Measurements from ENCODE around the gene CCDC187. TPM values are rescaled to one million over a fixed set of nuclear protein-coding genes. Genes with fewer than 3 reads are reported as not detected.
A peak's percentile ranks its signal among the peaks of the same experiment; 100 is the strongest.

The CCDC187 gene
- total RNA-seq, 2 donors from 2014 or later, result 1.3 to 2.3 TPM

DNA sequence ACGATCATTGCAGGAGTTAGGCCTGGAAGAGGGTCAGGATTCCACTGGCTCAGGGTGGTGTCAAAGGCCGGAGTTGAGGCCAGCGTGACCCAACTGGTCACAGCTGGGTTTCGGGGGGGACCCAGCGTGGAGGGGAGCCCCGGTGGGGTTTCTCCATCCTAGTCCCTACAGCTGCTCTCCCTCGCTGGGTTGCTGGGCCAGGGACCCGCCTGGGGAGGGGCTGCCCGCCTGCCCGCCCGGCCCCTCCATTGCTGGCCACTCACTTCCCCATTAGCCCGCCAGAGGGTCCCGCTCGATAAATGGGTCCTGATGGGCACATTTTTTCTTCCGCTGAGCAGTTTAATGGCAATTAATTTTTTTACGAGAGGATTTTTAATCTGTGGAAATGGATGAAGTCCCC, 8.8 kb downstream of the CCDC187 start:
- WGBS, 2 donors, result 83 to 85% methylated on average over 16 of the region's 16 CpGs
- ATAC-seq (no peak), DNase-seq (no peak)
- H3K27me3 ChIP-seq, result no peaks in the 10 kb centered on the region
- no peak overlapping the region for H3K27ac ChIP-seq
- no peak overlapping the region for H3K4me3 ChIP-seq
- no peaks in the 10 kb centered on the region for H3K36me3 ChIP-seq (replicated peaks in 1 of 2; ENCODE audit: insufficient read depth in 1 of 2, low read depth in 2 of 2)
- peaks cover 19% of the 10 kb centered on the region for H3K4me1 ChIP-seq
- no peaks in the 10 kb centered on the region for H3K9me3 ChIP-seq
- TF ChIP-seq CTCF (IDR thresholded peaks at IDR 0.05) (no peak), POLR2A (IDR thresholded peaks at IDR 0.05) (no peak)
- intact Hi-C loops (cut with DNase I), result no loop called here

DNA sequence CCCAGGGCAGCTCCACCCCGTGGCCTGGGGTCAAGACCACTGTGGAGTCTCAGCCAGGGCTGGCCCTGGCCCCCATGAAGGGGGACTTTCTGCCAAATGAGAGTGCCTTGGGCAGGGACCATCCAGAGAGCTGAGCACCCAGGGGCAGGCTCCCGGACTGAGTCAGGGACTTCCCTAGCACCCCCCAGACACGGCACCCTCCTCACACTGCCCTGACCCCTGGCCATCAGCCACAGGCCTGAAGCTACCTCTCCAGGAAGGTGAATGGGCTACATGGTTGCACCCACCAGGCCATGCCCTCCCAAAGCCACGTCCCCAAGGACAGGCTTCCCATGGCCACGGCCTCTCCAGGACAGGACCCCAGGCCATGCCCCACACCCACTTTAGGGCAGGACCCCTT, 9.5 kb downstream of the CCDC187 start:
- no peaks in the 10 kb centered on the region for H3K27me3 ChIP-seq
- H3K27ac ChIP-seq, result no peak overlapping the region
- intact Hi-C loops (cut with DNase I), result no loop called here
- no peaks in the 10 kb centered on the region for H3K36me3 ChIP-seq (replicated peaks in 1 of 2; ENCODE audit: insufficient read depth in 1 of 2, low read depth in 2 of 2)
- H3K9me3 ChIP-seq, result no peaks in the 10 kb centered on the region
- 70 to 81% methylated on average over 2 to 4 of the region's 5 CpGs for whole genome bisulfite sequencing, 2 donors
- no peak for ATAC-seq
- no peak for TF ChIP-seq POLR2A (IDR thresholded peaks at IDR 0.05)
- no peak for TF ChIP-seq CTCF (IDR thresholded peaks at IDR 0.05)
- no peak for DNase-seq
- H3K4me3 ChIP-seq, result no peak overlapping the region
- peaks cover 19% of the 10 kb centered on the region for H3K4me1 ChIP-seq

DNA sequence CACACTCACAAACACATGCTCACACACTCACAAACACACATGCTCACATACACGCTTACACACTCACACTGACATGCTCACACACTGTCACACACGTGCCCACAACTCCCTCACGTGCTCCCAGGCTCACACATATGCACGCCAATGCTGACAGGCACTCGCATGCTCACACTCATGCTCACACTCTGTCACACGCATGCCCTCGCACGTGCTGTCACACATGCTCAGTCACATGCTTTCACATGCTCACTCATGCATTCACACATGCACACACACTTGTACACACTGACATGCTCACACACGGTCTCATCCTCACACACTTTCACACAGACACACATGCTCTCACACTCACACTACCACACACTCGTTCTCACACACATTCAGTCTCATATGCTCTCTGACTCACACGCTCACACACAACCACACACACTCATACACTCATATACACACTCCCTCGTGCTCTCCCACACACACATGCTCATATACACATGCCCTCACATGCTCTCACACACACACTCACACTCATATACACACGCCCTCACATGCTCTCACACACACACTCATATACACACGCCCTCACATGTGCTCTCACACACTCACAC, 10.3 kb downstream of the CCDC187 start:
- no peak overlapping the region for H3K4me3 ChIP-seq
- peaks cover 19% of the 10 kb centered on the region for H3K4me1 ChIP-seq
- intact Hi-C loops (cut with DNase I), result no loop called here
- H3K36me3 ChIP-seq (replicated peaks in 1 of 2; ENCODE audit: insufficient read depth in 1 of 2, low read depth in 2 of 2), result no peaks in the 10 kb centered on the region
- TF ChIP-seq POLR2A (IDR thresholded peaks at IDR 0.05), result no peak
- no peak for TF ChIP-seq CTCF (IDR thresholded peaks at IDR 0.05)
- ATAC-seq, result no peak
- 80 to 83% methylated on average over 14 of the region's 14 CpGs for WGBS, 2 donors
- no peaks in the 10 kb centered on the region for H3K9me3 ChIP-seq
- no peak overlapping the region for H3K27ac ChIP-seq
- DNase-seq, result no peak
- H3K27me3 ChIP-seq, result no peaks in the 10 kb centered on the region

DNA sequence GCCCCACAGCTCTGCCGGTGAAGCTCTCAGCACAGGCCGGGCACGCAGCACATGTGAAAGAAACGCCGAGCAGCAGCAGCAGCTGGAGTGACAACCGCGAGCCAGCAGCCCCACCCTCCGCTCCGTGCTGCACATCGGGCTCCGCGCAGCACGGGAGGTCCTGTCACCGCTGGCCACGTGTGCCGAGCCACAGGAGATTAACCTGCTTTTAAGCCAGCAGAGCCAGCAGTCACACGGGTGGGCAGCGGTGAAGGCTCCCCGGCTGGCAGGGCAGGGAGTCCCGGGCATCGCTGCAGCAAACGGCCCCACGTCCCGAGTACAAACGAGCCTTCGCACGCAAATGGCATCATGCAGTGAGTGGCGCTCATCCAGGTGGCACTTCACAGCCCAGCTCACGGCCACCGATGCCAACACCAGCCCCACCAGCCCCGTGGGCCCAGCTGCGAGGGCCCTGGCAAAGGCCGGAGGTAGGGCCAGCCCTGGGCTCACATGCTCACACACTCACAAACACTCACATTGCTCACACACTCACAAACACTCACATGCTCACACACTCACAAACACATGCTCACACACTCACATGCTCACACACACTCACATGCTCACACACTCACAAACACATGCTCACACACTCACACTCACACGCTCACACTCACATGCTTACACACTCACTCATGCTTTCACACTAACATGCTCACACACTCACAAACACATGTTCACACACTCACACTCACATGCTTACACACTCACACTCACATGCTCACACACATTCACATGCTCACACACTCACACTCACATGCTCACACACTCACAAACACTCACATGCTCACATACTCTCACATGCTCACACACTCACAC, 11.1 kb downstream of the CCDC187 start:
- intact Hi-C loops (cut with DNase I), result no loop called here
- DNase-seq, result peak in 2 of 4 donors; percentile 13 to 56
- no peaks in the 10 kb centered on the region for H3K9me3 ChIP-seq
- TF ChIP-seq CTCF (IDR thresholded peaks at IDR 0.05), result no peak
- no peak for TF ChIP-seq POLR2A (IDR thresholded peaks at IDR 0.05)
- no peak for ATAC-seq
- WGBS, 2 donors, result 50 to 58% methylated on average over 10 to 34 of the region's 34 CpGs
- H3K4me1 ChIP-seq, result peaks cover 18% of the 10 kb centered on the region
- H3K36me3 ChIP-seq (replicated peaks in 1 of 2; ENCODE audit: insufficient read depth in 1 of 2, low read depth in 2 of 2), result no peaks in the 10 kb centered on the region
- H3K27ac ChIP-seq, result no peak overlapping the region
- no peak overlapping the region for H3K4me3 ChIP-seq
- no peaks in the 10 kb centered on the region for H3K27me3 ChIP-seq

Measured in body of pancreas (tissue), 4 donors.